ENCODE measurements around the gene LUZP4.
"Not testable (repeated sequence)": the region's sequence is repeated elsewhere in the genome, so short reads cannot be mapped to it uniquely, and the experiment has no call there.

LUZP4 gene

DNA sequence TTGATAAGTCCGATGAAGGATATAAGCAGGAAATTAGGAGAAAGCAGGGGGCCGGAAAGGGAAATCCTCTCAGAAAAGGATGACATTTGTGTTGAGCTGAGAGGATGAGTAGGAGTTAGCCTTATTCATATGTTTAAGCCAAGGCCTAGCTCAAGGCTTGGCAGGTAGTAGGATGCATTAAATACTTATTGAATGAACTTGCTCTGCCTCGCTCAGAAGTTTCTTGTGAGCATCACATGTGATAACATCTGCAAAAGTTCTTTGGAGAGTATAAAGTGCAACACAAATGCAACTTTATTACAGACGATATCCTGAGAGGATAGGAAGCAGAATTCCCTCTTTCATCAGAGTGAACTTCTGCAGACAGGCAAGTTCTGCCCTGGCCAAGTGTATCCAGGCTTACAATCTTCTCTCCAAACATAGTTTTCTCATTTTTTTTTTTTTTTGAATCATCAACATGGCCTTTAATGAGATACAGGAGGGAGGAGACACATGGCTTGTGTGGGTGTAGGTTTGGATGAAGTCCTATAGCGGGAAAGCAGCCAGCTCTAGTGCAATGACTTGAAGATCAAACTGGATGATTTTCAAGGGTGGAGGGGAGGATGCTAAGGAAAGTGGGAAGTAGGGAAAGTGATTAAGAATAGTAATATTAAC, 48.1 kb downstream of the LUZP4 start:
- DNase-seq (ENCODE audit: low read depth, low spot score) = no peak

DNA sequence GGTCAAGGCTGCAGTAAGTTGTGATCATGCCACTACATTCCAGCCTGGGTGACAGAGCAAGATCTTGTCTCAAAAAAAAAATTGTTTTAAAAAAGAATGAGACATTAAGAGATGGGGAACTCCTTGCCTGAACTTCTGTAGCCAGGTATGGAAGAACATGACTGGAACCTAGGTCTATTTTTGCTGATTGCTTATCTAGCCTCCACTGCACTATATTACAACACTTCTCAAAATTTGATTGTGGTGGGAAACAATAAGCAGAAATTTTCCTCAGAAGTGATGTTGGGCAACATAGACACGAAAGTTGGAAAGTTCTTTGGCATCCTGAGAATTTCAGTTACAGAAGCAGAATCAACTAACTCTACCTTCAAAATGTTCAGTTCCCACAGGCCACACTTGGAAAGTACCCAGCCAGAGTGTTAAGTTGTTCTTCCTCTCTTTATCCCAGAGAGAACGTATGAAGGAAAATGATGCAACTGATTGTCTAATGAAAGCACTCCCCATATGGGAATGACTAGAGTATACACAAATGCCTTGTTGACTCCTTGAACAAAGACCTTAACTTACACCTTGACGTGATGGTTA, 50.0 kb downstream of the LUZP4 start:
- no peak for DNase-seq (ENCODE audit: low read depth, low spot score)

- DNase-seq (ENCODE audit: low read depth, low spot score) = no peak
These were observed 51.9 kb downstream of the LUZP4 start for GRCh38 chrX:115341421-115341820.

GRCh38 chrX:115344885-115345614, 55.5 kb downstream of the LUZP4 start:
- DNase-seq (ENCODE audit: low read depth, low spot score) = no peak

DNA sequence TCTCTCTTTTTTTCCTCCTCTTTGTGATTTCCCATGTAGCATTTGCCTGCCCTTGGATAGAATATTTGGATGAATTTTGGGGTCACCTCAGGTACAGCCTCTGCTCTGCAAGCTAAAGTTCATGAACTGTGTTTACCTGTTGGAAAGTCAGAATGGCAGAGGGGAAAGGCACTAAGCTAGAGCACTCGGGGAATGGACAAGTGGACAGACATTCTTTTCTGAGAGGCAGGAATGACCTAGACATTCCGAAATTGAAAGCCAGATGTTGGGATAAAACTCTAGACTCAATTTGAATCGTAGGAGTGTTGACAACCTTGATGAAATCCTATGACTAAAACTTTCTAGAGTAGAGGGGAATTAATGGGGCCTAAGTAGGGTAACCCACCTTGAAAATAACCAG, 56.1 kb downstream of the LUZP4 start:
- DNase-seq (ENCODE audit: low read depth, low spot score) = no peak

- DNase-seq (ENCODE audit: low read depth, low spot score) = not testable (repeated sequence)
These were observed 57.2 kb downstream of the LUZP4 start for GRCh38 chrX:115346738-115347137.

GRCh38 chrX:115348446-115349225, 59.1 kb downstream of the LUZP4 start:
- DNase-seq (ENCODE audit: low read depth, low spot score) = no peak

DNA sequence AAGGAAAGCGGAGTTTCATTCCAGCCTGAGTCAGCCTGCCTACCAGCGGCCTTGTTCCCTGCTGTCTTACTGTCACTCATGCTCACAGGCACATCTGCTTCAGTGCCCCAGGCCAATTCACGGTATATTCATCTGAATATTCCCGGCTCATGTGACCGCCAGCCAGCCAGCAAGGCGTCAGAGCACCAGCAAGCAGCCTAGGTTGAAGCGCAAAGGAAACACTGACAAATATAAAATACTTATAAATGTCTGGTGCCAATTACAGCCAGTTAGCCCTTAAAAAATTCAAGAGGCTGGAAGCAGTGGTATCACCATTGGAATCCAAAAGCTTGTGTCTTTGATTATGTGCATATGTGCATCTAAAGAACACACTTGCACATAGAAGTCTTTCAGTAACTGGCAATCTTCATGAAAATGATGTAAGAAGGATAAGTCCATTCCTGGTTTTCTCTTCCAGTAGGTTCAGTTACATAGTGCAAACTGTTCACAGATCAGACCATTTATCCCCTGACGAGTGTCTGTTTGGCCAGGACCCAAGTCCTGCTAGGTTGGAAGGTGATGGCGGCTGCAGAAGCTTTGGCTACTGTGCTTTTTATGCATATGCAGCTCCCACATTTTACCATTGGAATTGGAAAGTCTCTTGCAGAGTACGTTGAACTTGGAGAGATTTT, 61.3 kb downstream of the LUZP4 start:
- DNase-seq (ENCODE audit: low read depth, low spot score) = no peak

GRCh38 chrX:115356369-115356768, 66.9 kb downstream of the LUZP4 start:
- DNase-seq (ENCODE audit: low read depth, low spot score) = no peak
